Ammon's horn (tissue), 1 donor: ENCODE measurements around the gene LDAH.
A peak's percentile ranks its signal among the peaks of the same experiment; 100 is the strongest.

Experiments used
- DNase-seq: peaks from one replicate; pipeline ENCODE4 v3.0.0-alpha.2; 2016; ENCODE audit warnings: low spot score

The LDAH gene

GRCh38 chr2:20635675-20636584 is 187.0 kb downstream of the LDAH start:
- DNase-seq: peak; percentile 93

GRCh38 chr2:20635113-20635510 is 187.8 kb downstream of the LDAH start:
- DNase-seq: no peak

GRCh38 chr2:20634507-20635112 is 188.3 kb downstream of the LDAH start:
- DNase-seq: no peak
